GM23338 (cell line): ENCODE measurements around the gene TMEM219.
"Not testable (repeated sequence)": the region's sequence is repeated elsewhere in the genome, so short reads cannot be mapped to it uniquely, and the experiment has no call there.

Experiments
- CREB1 ChIP-seq: fragments of 250-450 bp; sonication (Bioruptor Pico); IDR thresholded peaks from 2 replicates; pipeline ENCODE4 v1.5.0; 2020; ENCODE audit warnings: low read depth, mild to moderate bottlenecking, moderate library complexity
- CTCF ChIP-seq, 2 experiments: fragments of 200-600 bp in 1 of 2; sonication (generic) in 1 of 2; conservative IDR thresholded peaks; 2 replicates each; pipeline versions ENCODE4 v1.5.1 to v1.6.1; 2016 to 2017; ENCODE audit warnings: antibody characterized with exemption in 2 of 2, low read depth in 2 of 2, mild to moderate bottlenecking in 2 of 2, moderate library complexity in 1 of 2
- EZH2 ChIP-seq: fragments of 200-600 bp; sonication (generic); IDR thresholded peaks from one replicate; pipeline ENCODE4 v1.8.0; 2017; ENCODE audit warnings: antibody characterized with exemption, mild to moderate bottlenecking, low read depth; ENCODE audit not compliant: unreplicated experiment
- EZH2phosphoT487 ChIP-seq: fragments of 200-600 bp; sonication (generic); IDR thresholded peaks from one replicate; pipeline ENCODE4 v1.8.1; 2018; ENCODE audit warnings: antibody characterized with exemption; ENCODE audit not compliant: unreplicated experiment
- POLR2AphosphoS5 ChIP-seq: IDR thresholded peaks from 2 replicates; pipeline ENCODE4 v1.6.1; 2016; ENCODE audit warnings: antibody characterized with exemption, low read depth
- REST ChIP-seq: IDR thresholded peaks from one replicate; pipeline ENCODE4 v1.6.1; 2018; ENCODE audit warnings: antibody characterized with exemption; ENCODE audit not compliant: unreplicated experiment
- STAT1 ChIP-seq: IDR thresholded peaks from one replicate; pipeline ENCODE4 v1.6.1; 2016; ENCODE audit warnings: antibody characterized with exemption; ENCODE audit not compliant: unreplicated experiment
- ZNF114 ChIP-seq: fragments of 250-450 bp; sonication (Bioruptor Pico); IDR thresholded peaks from 2 replicates; pipeline ENCODE4 v1.5.0; 2020; ENCODE audit warnings: mild to moderate bottlenecking, moderate library complexity
- ZNF331 ChIP-seq: fragments of 250-450 bp; sonication (Bioruptor Pico); IDR thresholded peaks from 2 replicates; pipeline ENCODE4 v1.5.0; 2020; ENCODE audit warnings: low read depth, mild to moderate bottlenecking, moderate library complexity
- ZNF462 ChIP-seq: fragments of 250-450 bp; sonication (Bioruptor Pico); IDR thresholded peaks from 2 replicates; pipeline ENCODE4 v1.5.0; 2020; ENCODE audit warnings: mild to moderate bottlenecking, moderate library complexity

- TF ChIP-seq CTCF (conservative IDR thresholded peaks at IDR 0.05; ENCODE audit: low read depth in 2 of 2); POLR2AphosphoS5; ZNF462 (CRISPR knock-in tag); ZNF114 (CRISPR knock-in tag); REST; EZH2; EZH2phosphoT487; ZNF331; CREB1 (CRISPR knock-in tag); STAT1: not testable (repeated sequence)
Observed at GRCh38 chr16:30017937-30018336, 56.1 kb downstream of the TMEM219 start.
